ENCODE results near the gene TMEM266. TPM values are rescaled to one million over a fixed set of nuclear protein-coding genes. Genes with fewer than 3 reads are reported as not detected.

TMEM266 gene
- total and polyA plus RNA-seq, 4 experiments from 2014 or later = not detected

DNA sequence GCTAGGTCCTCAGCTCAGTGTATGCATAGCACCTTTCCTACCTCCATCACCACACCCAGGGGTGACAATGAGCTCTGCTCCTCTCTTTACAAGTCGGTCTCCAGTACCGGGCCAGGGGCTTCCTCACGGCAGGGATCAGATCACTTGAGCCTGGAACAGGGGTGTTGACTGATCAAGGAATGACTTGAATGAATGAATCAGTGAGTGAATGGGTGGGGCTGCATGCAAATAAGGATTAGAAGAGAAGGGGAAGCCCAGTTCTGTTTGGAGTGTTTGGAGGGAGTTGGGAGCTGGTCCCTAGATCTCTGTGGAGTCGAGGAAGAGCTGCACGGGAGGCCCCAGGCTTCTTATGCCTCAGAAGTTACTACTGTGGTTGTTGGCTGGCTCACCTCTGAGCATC, 87.0 kb downstream of the TMEM266 start:
- Mint-ChIP-seq H3K4me3 (no peak overlapping the region), H3K36me3 (no peaks in the 10 kb centered on the region), H3K9me3 (no peaks in the 10 kb centered on the region), H3K27me3 (peaks cover 27 to 31% of the 10 kb centered on the region in 2 donors), H3K27ac (no peak overlapping the region), H3K4me1 (peaks cover 4 to 8% (median 7%) of the 10 kb centered on the region in 4 donors)
- Histone ChIP-seq H3K27me3 (ENCODE audit: insufficient read depth, low read length) (no peaks in the 10 kb centered on the region), H3K27ac (ENCODE audit: low read depth, low read length) (no peak overlapping the region), H3K4me1 (ENCODE audit: insufficient read depth, low read length) (peaks cover 4% of the 10 kb centered on the region), H3K9me3 (ENCODE audit: control insufficient read depth in 1 of 2, low read length in 2 of 2) (no peaks in the 10 kb centered on the region), H3K4me3 (ENCODE audit: low read length in 2 of 2) (no peak overlapping the region), H3K36me3 (ENCODE audit: insufficient read depth, low read length) (no peaks in the 10 kb centered on the region)
- no peak for DNase-seq
- intact Hi-C loops (cut with micrococcal nuclease) = no loop called here
- CTCF ChIA-PET (ENCODE audit: partially characterized antibody) = interaction anchor here (1.0 to 10.6 kb wide), 5 partner anchors 8 to 78 kb away, joined by 3 to 81 read pairs (median 5); no protein-coding TSS in a partner anchor
- POLR2A ChIA-PET (ENCODE audit: partially characterized antibody) = no interaction called here

DNA sequence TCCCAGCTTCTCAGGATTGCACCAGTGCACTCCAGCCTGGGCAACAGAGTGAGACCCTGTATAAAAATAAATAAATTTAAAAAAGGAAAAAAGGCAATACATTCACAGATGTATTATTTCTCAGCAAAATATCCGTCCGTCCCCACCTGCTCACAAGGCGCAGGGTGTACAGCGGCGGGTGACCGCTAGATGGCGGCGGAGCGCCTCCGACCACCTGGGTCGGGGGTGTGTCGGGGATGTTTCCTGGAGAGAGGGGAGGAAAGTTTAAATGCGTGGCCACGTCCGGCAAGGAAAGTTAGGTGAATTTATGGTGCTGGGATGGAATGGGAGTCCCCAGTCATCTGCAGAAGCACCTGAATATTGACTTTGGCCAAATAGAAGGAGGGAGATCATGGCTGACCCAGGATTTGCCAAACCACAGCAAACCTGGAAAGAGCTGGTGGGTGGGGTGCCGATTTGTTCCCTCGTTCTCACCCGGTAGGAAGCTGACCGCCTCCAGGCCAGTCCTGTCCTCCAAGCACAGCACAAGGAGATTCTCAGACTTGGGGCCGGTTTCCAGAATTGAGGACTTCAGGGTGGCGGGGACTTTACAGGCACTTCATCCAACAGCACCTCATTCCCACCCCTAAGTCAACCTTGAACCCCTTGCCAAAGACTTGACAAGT, 88.3 kb downstream of the TMEM266 start:
- Mint-ChIP-seq H3K27ac (no peak overlapping the region), H3K36me3 (no peaks in the 10 kb centered on the region), H3K27me3 (peaks cover 26 to 27% of the 10 kb centered on the region in 2 donors), H3K4me1 (peaks cover 4 to 8% (median 7%) of the 10 kb centered on the region in 4 donors), H3K4me3 (peak overlapping the region in 6 of 8 donors; percentile 15 to 68 (median 48)), H3K9me3 (no peaks in the 10 kb centered on the region)
- peaks cover 4% of the 10 kb centered on the region for H3K4me1 ChIP-seq (ENCODE audit: insufficient read depth, low read length)
- no peaks in the 10 kb centered on the region for H3K9me3 ChIP-seq (ENCODE audit: control insufficient read depth in 1 of 2, low read length in 2 of 2)
- intact Hi-C loops (cut with micrococcal nuclease) = no loop called here
- no peaks in the 10 kb centered on the region for H3K27me3 ChIP-seq (ENCODE audit: insufficient read depth, low read length)
- H3K27ac ChIP-seq (ENCODE audit: low read depth, low read length) = no peak overlapping the region
- ChIA-PET POLR2A (ENCODE audit: partially characterized antibody) (no interaction called here), CTCF (ENCODE audit: partially characterized antibody) (interaction anchor here (0.7 to 10.6 kb wide), 9 partner anchors 9 to 86 kb away, joined by 3 to 81 read pairs (median 4); no protein-coding TSS in a partner anchor)
- H3K36me3 ChIP-seq (ENCODE audit: insufficient read depth, low read length) = no peaks in the 10 kb centered on the region
- no peak overlapping the region for H3K4me3 ChIP-seq (ENCODE audit: low read length in 2 of 2)
- DNase-seq = peak; percentile 41 to 57 (median 54)

DNA sequence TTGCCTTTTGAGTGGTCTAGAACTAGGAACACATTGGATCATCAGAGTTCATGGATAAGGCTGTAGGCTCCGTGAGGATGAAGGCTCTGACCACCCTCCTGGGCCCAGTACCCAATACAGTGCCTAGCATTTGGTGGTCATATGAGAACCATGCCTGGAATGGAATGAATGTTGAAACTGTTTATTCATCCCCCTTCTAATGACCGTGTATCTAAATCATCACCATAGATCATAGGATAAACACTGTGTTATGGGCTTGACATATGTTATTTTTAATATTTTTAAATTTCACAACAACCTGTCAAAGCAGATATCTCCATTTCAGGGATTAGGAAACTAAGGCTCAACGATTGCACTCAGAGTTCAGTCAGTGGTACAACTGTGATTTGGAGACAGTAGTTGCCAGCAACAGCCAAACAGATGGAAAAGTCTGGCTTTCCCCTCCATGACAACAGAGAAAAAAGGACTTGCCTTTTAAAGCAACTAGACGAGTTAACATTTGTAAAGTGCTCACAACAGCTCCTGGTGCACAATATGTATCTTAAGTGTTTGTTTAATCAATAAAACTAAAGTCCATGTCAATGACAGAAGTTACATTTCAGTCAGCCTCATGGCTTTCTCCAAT, 89.6 kb downstream of the TMEM266 start:
- intact Hi-C loops (cut with micrococcal nuclease) = no loop called here
- no peaks in the 10 kb centered on the region for H3K36me3 Mint-ChIP-seq
- ChIA-PET POLR2A (ENCODE audit: partially characterized antibody) (no interaction called here), CTCF (ENCODE audit: partially characterized antibody) (interaction anchor here (0.9 to 10.6 kb wide), 11 partner anchors 10 to 421 kb away, joined by 3 to 81 read pairs (median 5); partner anchors contain the start of gene TMEM266)
- no peaks in the 10 kb centered on the region for H3K27me3 ChIP-seq (ENCODE audit: insufficient read depth, low read length)
- peaks cover 4% of the 10 kb centered on the region for H3K4me1 ChIP-seq (ENCODE audit: insufficient read depth, low read length)
- H3K36me3 ChIP-seq (ENCODE audit: insufficient read depth, low read length) = no peaks in the 10 kb centered on the region
- H3K27ac ChIP-seq (ENCODE audit: low read depth, low read length) = no peak overlapping the region
- no peaks in the 10 kb centered on the region for H3K9me3 ChIP-seq (ENCODE audit: control insufficient read depth in 1 of 2, low read length in 2 of 2)
- no peak overlapping the region for H3K27ac Mint-ChIP-seq
- peaks cover 15 to 20% of the 10 kb centered on the region in 2 donors for H3K27me3 Mint-ChIP-seq
- DNase-seq = no peak
- H3K4me3 ChIP-seq (ENCODE audit: low read length in 2 of 2) = no peak overlapping the region
- H3K4me1 Mint-ChIP-seq = peaks cover 4 to 8% (median 7%) of the 10 kb centered on the region in 4 donors
- H3K9me3 Mint-ChIP-seq = no peaks in the 10 kb centered on the region
- no peak overlapping the region for H3K4me3 Mint-ChIP-seq

DNA sequence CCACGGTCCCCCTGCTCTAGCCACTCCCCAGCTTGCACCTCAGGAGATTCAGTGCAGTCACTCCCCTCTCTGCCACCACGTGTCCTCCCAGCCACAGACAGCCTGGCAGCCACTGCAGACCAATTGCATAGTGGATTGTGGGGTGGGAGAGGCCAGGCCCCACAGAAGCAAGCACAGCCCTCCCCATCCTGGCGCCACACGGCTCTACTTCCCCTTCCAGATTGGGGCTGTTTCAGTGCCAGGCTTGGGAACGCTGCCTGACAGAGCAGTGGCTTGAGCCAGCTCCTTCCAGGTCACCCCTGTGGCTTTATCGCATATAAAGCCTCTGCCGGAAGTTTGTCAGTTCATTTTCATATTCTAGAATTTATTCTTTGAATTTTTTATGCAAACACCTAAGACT, 90.7 kb downstream of the TMEM266 start:
- Mint-ChIP-seq H3K4me3 (no peak overlapping the region), H3K9me3 (no peaks in the 10 kb centered on the region), H3K36me3 (no peaks in the 10 kb centered on the region), H3K27me3 (peaks cover 4 to 10% of the 10 kb centered on the region in 2 donors), H3K4me1 (peaks cover 4 to 8% (median 7%) of the 10 kb centered on the region in 4 donors), H3K27ac (no peak overlapping the region)
- ChIA-PET POLR2A (ENCODE audit: partially characterized antibody) (no interaction called here), CTCF (ENCODE audit: partially characterized antibody) (interaction anchor here (0.9 to 10.6 kb wide), 14 partner anchors 8 to 731 kb away, joined by 3 to 81 read pairs (median 5); partner anchors contain the start of gene TMEM266)
- DNase-seq = peak in 1 of 5 donors; percentile 4
- H3K27me3 ChIP-seq (ENCODE audit: insufficient read depth, low read length) = no peaks in the 10 kb centered on the region
- H3K4me3 ChIP-seq (ENCODE audit: low read length in 2 of 2) = no peak overlapping the region
- H3K4me1 ChIP-seq (ENCODE audit: insufficient read depth, low read length) = peaks cover 4% of the 10 kb centered on the region
- H3K9me3 ChIP-seq (ENCODE audit: control insufficient read depth in 1 of 2, low read length in 2 of 2) = no peaks in the 10 kb centered on the region
- intact Hi-C loops (cut with micrococcal nuclease) = loop anchor here (5.0 kb wide), 1 partner anchor 93 kb away; the partner anchor contains the start of gene TMEM266
- no peak overlapping the region for H3K27ac ChIP-seq (ENCODE audit: low read depth, low read length)
- no peaks in the 10 kb centered on the region for H3K36me3 ChIP-seq (ENCODE audit: insufficient read depth, low read length)

DNA sequence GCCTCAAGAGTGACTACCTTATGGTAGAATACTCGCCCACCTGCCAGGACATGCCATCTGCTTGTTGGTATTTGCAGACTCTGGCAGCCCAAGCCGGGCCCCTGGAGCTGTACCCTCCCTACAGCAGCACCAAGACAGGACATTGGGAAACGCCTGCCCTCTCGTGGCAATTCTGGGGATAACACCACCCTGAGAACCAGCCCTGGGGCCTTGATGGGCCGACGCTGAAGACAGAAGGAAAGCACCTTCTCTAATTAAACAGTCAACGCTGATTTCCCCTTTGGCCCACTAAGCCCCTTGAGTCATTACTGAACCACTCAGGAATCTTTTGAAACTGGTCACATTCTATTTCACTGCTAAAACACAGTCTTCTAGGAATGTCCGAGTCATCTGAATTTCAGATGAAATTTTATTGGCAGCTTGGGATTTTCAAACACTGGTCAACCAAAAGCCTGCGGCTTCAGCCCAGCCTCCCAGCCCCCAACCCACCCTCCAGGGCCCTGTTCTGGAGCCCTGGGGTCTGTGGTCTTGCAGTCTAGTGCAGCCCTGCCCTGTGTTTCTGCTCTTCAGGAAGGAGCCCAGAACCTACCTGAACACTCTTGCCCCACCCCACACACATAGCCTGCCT, 91.3 kb downstream of the TMEM266 start:
- DNase-seq = peak; percentile 50 to 62 (median 60)
- no peak overlapping the region for H3K4me3 ChIP-seq (ENCODE audit: low read length in 2 of 2)
- no peak overlapping the region for H3K27ac Mint-ChIP-seq
- ChIA-PET POLR2A (ENCODE audit: partially characterized antibody) (no interaction called here), CTCF (ENCODE audit: partially characterized antibody) (interaction anchor here (1.2 to 10.6 kb wide), 11 partner anchors 8 to 731 kb away, joined by 3 to 81 read pairs (median 5); partner anchors contain the start of gene TMEM266)
- peaks cover 4 to 8% (median 7%) of the 10 kb centered on the region in 4 donors for H3K4me1 Mint-ChIP-seq
- no peaks in the 10 kb centered on the region for H3K36me3 ChIP-seq (ENCODE audit: insufficient read depth, low read length)
- peaks cover 4% of the 10 kb centered on the region for H3K4me1 ChIP-seq (ENCODE audit: insufficient read depth, low read length)
- H3K27me3 Mint-ChIP-seq = peaks cover 0 to 6% of the 10 kb centered on the region in 2 donors
- H3K27me3 ChIP-seq (ENCODE audit: insufficient read depth, low read length) = no peaks in the 10 kb centered on the region
- intact Hi-C loops (cut with micrococcal nuclease) = loop anchor here (5.0 kb wide), 1 partner anchor 94 kb away; the partner anchor contains the start of gene TMEM266
- no peak overlapping the region for H3K27ac ChIP-seq (ENCODE audit: low read depth, low read length)
- H3K9me3 Mint-ChIP-seq = no peaks in the 10 kb centered on the region
- H3K9me3 ChIP-seq (ENCODE audit: control insufficient read depth in 1 of 2, low read length in 2 of 2) = no peaks in the 10 kb centered on the region
- H3K36me3 Mint-ChIP-seq = no peaks in the 10 kb centered on the region
- no peak overlapping the region for H3K4me3 Mint-ChIP-seq

DNA sequence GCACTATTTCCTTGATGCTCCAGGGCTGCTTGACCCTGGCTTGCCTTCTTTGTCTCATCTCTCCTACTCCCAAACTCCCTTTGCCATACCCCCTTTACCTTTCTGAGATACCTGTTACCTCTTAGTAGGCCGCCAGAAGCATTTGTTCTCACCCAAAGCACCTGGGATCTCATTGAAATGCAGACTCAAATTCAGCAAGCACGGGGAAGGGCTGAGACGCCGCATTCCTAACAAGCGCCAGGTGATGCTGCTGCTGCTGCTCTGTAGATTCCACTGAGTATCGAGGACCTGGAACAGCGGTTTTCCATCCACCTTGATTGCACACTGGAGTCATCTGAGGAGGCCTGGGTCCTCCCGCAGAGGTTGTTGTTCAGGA, 91.8 kb downstream of the TMEM266 start:
- intact Hi-C loops (cut with micrococcal nuclease) = loop anchor here (5.0 kb wide), 1 partner anchor 94 kb away; the partner anchor contains the start of gene TMEM266
- H3K27ac Mint-ChIP-seq = peak overlapping the region in 1 of 7 donors; percentile 11
- H3K4me3 Mint-ChIP-seq = no peak overlapping the region

More for the DNA sequence above, 91.8 kb downstream of the TMEM266 start:
- Histone ChIP-seq H3K9me3 (ENCODE audit: control insufficient read depth in 1 of 2, low read length in 2 of 2) (no peaks in the 10 kb centered on the region), H3K36me3 (ENCODE audit: insufficient read depth, low read length) (no peaks in the 10 kb centered on the region), H3K4me1 (ENCODE audit: insufficient read depth, low read length) (peaks cover 4% of the 10 kb centered on the region), H3K27ac (ENCODE audit: low read depth, low read length) (no peak overlapping the region), H3K4me3 (ENCODE audit: low read length in 2 of 2) (no peak overlapping the region), H3K27me3 (ENCODE audit: insufficient read depth, low read length) (no peaks in the 10 kb centered on the region)
- ChIA-PET CTCF (ENCODE audit: partially characterized antibody) (interaction anchor here (1.3 to 10.6 kb wide), 4 partner anchors 9 to 86 kb away, joined by 3 to 81 read pairs (median 26); no protein-coding TSS in a partner anchor), POLR2A (ENCODE audit: partially characterized antibody) (no interaction called here)
- H3K36me3 Mint-ChIP-seq = no peaks in the 10 kb centered on the region
- no peaks in the 10 kb centered on the region for H3K9me3 Mint-ChIP-seq
- H3K4me1 Mint-ChIP-seq = peaks cover 4 to 8% (median 7%) of the 10 kb centered on the region in 4 donors
- H3K27me3 Mint-ChIP-seq = peaks cover 0 to 6% of the 10 kb centered on the region in 2 donors
- no peak for DNase-seq
